HG02885 (cell line): ENCODE measurements around the gene AZIN2.

Experiments
- ATAC-seq: cut with Tn5 transposase; IDR thresholded peaks from one replicate; pipeline ENCODE4 v1.9.1; 2021; ENCODE audit warnings: mild to moderate bottlenecking; ENCODE audit not compliant: unreplicated experiment, poor library complexity

Gene AZIN2

GRCh38 chr1:33148615-33149014, 67.7 kb downstream of the AZIN2 start:
- ATAC-seq: no peak

GRCh38 chr1:33149453-33150190, 68.7 kb downstream of the AZIN2 start:
- ATAC-seq: no peak

GRCh38 chr1:33150522-33150921, 69.6 kb downstream of the AZIN2 start:
- no peak for ATAC-seq

GRCh38 chr1:33151116-33151515, 70.2 kb downstream of the AZIN2 start:
- ATAC-seq: no peak

GRCh38 chr1:33152685-33153432, 71.9 kb downstream of the AZIN2 start:
- no peak for ATAC-seq

- ATAC-seq: no peak
Observed at GRCh38 chr1:33153650-33154049, 72.7 kb downstream of the AZIN2 start.

GRCh38 chr1:33155877-33156538, 75.1 kb downstream of the AZIN2 start:
- no peak for ATAC-seq

GRCh38 chr1:33157131-33157530, 76.2 kb downstream of the AZIN2 start:
- no peak for ATAC-seq

GRCh38 chr1:33158366-33158765, 77.4 kb downstream of the AZIN2 start:
- no peak for ATAC-seq

GRCh38 chr1:33159577-33159976, 78.6 kb downstream of the AZIN2 start:
- no peak for ATAC-seq

- no peak for ATAC-seq
Observed at GRCh38 chr1:33161061-33161681, 80.2 kb downstream of the AZIN2 start.

GRCh38 chr1:33162141-33162540, 81.2 kb downstream of the AZIN2 start:
- no peak for ATAC-seq

GRCh38 chr1:33163621-33164519, 82.9 kb downstream of the AZIN2 start:
- no peak for ATAC-seq

- no peak for ATAC-seq
Observed at GRCh38 chr1:33165209-33165608, 84.3 kb downstream of the AZIN2 start.

- no peak for ATAC-seq
Observed at GRCh38 chr1:33165809-33166208, 84.9 kb downstream of the AZIN2 start.

GRCh38 chr1:33167650-33168447, 86.9 kb downstream of the AZIN2 start:
- no peak for ATAC-seq

- no peak for ATAC-seq
Observed at GRCh38 chr1:33168556-33169289, 87.8 kb downstream of the AZIN2 start.

- ATAC-seq: no peak
Observed at GRCh38 chr1:33169290-33170055, 88.5 kb downstream of the AZIN2 start.
